Activated T-cell treated with anti-CD3 and anti-CD28 coated beads, Interleukin-2, amount 50 U/mL, for 24 hours (primary cell): ENCODE data around the gene CCDC93.
A peak's percentile ranks its signal among the peaks of the same experiment; 100 is the strongest.

Experiments used
- DNase-seq: peaks from one replicate; pipeline ENCODE4 v3.0.0-alpha.2; 2020
- H3K27ac Mint-ChIP-seq: 2 replicates; pipeline ENCODE4 v1.8.0; 2020; ENCODE audit warnings: mild to moderate bottlenecking, mixed read lengths
- H3K27me3 Mint-ChIP-seq: 2 replicates; pipeline ENCODE4 v1.8.0; 2020; ENCODE audit warnings: mixed read lengths
- H3K36me3 Mint-ChIP-seq: 2 replicates; pipeline ENCODE4 v1.8.0; 2020; ENCODE audit warnings: low read depth, mixed read lengths
- H3K4me1 Mint-ChIP-seq: 2 replicates; pipeline ENCODE4 v1.8.0; 2020; ENCODE audit warnings: low read depth, mixed read lengths
- H3K4me3 Mint-ChIP-seq: 2 replicates; pipeline ENCODE4 v1.8.0; 2020; ENCODE audit warnings: mild to moderate bottlenecking, moderate library complexity, mixed read lengths
- H3K9me3 Mint-ChIP-seq: 2 replicates; pipeline ENCODE4 v1.8.0; 2020; ENCODE audit warnings: mixed read lengths

CCDC93 gene

GRCh38 chr2:117987121-117987520 is 26.7 kb downstream of the CCDC93 start:
- DNase-seq = no peak
- Mint-ChIP-seq H3K4me3 (no peak overlapping the region), H3K36me3 (peaks cover 90% of the 10 kb centered on the region), H3K9me3 (no peaks in the 10 kb centered on the region), H3K27ac (peak overlapping the region; percentile 20), H3K4me1 (peaks cover 9% of the 10 kb centered on the region), H3K27me3 (no peaks in the 10 kb centered on the region)

- Mint-ChIP-seq H3K36me3 (peaks cover 90% of the 10 kb centered on the region), H3K4me3 (no peak overlapping the region), H3K9me3 (no peaks in the 10 kb centered on the region), H3K27me3 (no peaks in the 10 kb centered on the region), H3K4me1 (peaks cover 8% of the 10 kb centered on the region), H3K27ac (no peak overlapping the region)
- DNase-seq = no peak
Observed at GRCh38 chr2:117985092-117985491, 28.8 kb downstream of the CCDC93 start.

GRCh38 chr2:117984208-117984607 is 29.7 kb downstream of the CCDC93 start:
- Mint-ChIP-seq H3K9me3 (no peaks in the 10 kb centered on the region), H3K36me3 (peaks cover 90% of the 10 kb centered on the region), H3K27ac (peak overlapping the region; percentile 58), H3K4me1 (peaks cover 6% of the 10 kb centered on the region), H3K4me3 (no peak overlapping the region), H3K27me3 (no peaks in the 10 kb centered on the region)
- no peak for DNase-seq

- Mint-ChIP-seq H3K27me3 (no peaks in the 10 kb centered on the region), H3K4me1 (peaks cover 6% of the 10 kb centered on the region), H3K36me3 (peaks cover 89% of the 10 kb centered on the region), H3K4me3 (no peak overlapping the region), H3K27ac (peak overlapping the region; percentile 20), H3K9me3 (no peaks in the 10 kb centered on the region)
- DNase-seq = no peak
Observed at GRCh38 chr2:117983040-117983439, 30.8 kb downstream of the CCDC93 start.

GRCh38 chr2:117982376-117983033 is 31.4 kb downstream of the CCDC93 start:
- peaks cover 91% of the 10 kb centered on the region for H3K36me3 Mint-ChIP-seq
- peaks cover 6% of the 10 kb centered on the region for H3K4me1 Mint-ChIP-seq
- no peaks in the 10 kb centered on the region for H3K27me3 Mint-ChIP-seq
- H3K27ac Mint-ChIP-seq = no peak overlapping the region
- no peak for DNase-seq
- no peaks in the 10 kb centered on the region for H3K9me3 Mint-ChIP-seq
- H3K4me3 Mint-ChIP-seq = no peak overlapping the region

GRCh38 chr2:117981810-117982209 is 32.1 kb downstream of the CCDC93 start:
- H3K27ac Mint-ChIP-seq = no peak overlapping the region
- peaks cover 91% of the 10 kb centered on the region for H3K36me3 Mint-ChIP-seq

GRCh38 chr2:117980783-117981676 is 32.8 kb downstream of the CCDC93 start:
- Mint-ChIP-seq H3K36me3 (peaks cover 90% of the 10 kb centered on the region), H3K27me3 (no peaks in the 10 kb centered on the region), H3K4me3 (no peak overlapping the region), H3K27ac (no peak overlapping the region), H3K4me1 (peaks cover 6% of the 10 kb centered on the region), H3K9me3 (no peaks in the 10 kb centered on the region)
- no peak for DNase-seq

More at GRCh38 chr2:117981810-117982209, 32.1 kb downstream of the CCDC93 start:
- no peaks in the 10 kb centered on the region for H3K9me3 Mint-ChIP-seq
- H3K4me1 Mint-ChIP-seq = peaks cover 6% of the 10 kb centered on the region
- no peak for DNase-seq
- no peaks in the 10 kb centered on the region for H3K27me3 Mint-ChIP-seq
- H3K4me3 Mint-ChIP-seq = no peak overlapping the region

- Mint-ChIP-seq H3K4me3 (no peak overlapping the region), H3K27me3 (no peaks in the 10 kb centered on the region), H3K27ac (no peak overlapping the region), H3K9me3 (no peaks in the 10 kb centered on the region), H3K36me3 (peaks cover 93% of the 10 kb centered on the region), H3K4me1 (peaks cover 6% of the 10 kb centered on the region)
- no peak for DNase-seq
Observed at GRCh38 chr2:117979911-117980701, 33.8 kb downstream of the CCDC93 start.

GRCh38 chr2:117977696-117978095 is 36.2 kb downstream of the CCDC93 start:
- Mint-ChIP-seq H3K4me3 (no peak overlapping the region), H3K27ac (no peak overlapping the region), H3K4me1 (peaks cover 4% of the 10 kb centered on the region), H3K36me3 (peaks cover 95% of the 10 kb centered on the region), H3K27me3 (no peaks in the 10 kb centered on the region), H3K9me3 (no peaks in the 10 kb centered on the region)
- no peak for DNase-seq

GRCh38 chr2:117976581-117976980 is 37.3 kb downstream of the CCDC93 start:
- H3K27ac Mint-ChIP-seq = no peak overlapping the region
- H3K36me3 Mint-ChIP-seq = peaks cover 95% of the 10 kb centered on the region
- peaks cover 4% of the 10 kb centered on the region for H3K4me1 Mint-ChIP-seq
- H3K4me3 Mint-ChIP-seq = no peak overlapping the region
- no peaks in the 10 kb centered on the region for H3K9me3 Mint-ChIP-seq
- H3K27me3 Mint-ChIP-seq = no peaks in the 10 kb centered on the region
- no peak for DNase-seq

- peaks cover 99% of the 10 kb centered on the region for H3K36me3 Mint-ChIP-seq
- no peaks in the 10 kb centered on the region for H3K27me3 Mint-ChIP-seq
- H3K9me3 Mint-ChIP-seq = no peaks in the 10 kb centered on the region
- no peaks in the 10 kb centered on the region for H3K4me1 Mint-ChIP-seq
- DNase-seq = no peak
- H3K4me3 Mint-ChIP-seq = no peak overlapping the region
- no peak overlapping the region for H3K27ac Mint-ChIP-seq
Observed at GRCh38 chr2:117973498-117974082, 40.3 kb downstream of the CCDC93 start.

- Mint-ChIP-seq H3K9me3 (no peaks in the 10 kb centered on the region), H3K36me3 (peaks cover 98% of the 10 kb centered on the region), H3K27ac (no peak overlapping the region), H3K27me3 (no peaks in the 10 kb centered on the region), H3K4me1 (no peaks in the 10 kb centered on the region), H3K4me3 (no peak overlapping the region)
- no peak for DNase-seq
Observed at GRCh38 chr2:117972476-117973123, 41.3 kb downstream of the CCDC93 start.

GRCh38 chr2:117968722-117969121 is 45.1 kb downstream of the CCDC93 start:
- Mint-ChIP-seq H3K27me3 (no peaks in the 10 kb centered on the region), H3K9me3 (no peaks in the 10 kb centered on the region), H3K27ac (no peak overlapping the region), H3K4me1 (no peaks in the 10 kb centered on the region), H3K4me3 (no peak overlapping the region), H3K36me3 (peaks cover 96% of the 10 kb centered on the region)
- DNase-seq = no peak
